Bronchus fibroblast of lung (primary cell): ENCODE data around the gene MEIS3. TPM values are rescaled to one million over a fixed set of nuclear protein-coding genes. Genes with fewer than 3 reads are reported as not detected.

Experiments used
- total RNA-seq: library from RNA; depleted of rRNA; stranded (reverse); fragments of >200 nt; gene quantifications from 2 replicates; pipeline ENCODE4 v1.2.3, GENCODE V29; 2015

Gene MEIS3
- total RNA-seq: 6.7 and 7.7 TPM in 2 replicates

DNA sequence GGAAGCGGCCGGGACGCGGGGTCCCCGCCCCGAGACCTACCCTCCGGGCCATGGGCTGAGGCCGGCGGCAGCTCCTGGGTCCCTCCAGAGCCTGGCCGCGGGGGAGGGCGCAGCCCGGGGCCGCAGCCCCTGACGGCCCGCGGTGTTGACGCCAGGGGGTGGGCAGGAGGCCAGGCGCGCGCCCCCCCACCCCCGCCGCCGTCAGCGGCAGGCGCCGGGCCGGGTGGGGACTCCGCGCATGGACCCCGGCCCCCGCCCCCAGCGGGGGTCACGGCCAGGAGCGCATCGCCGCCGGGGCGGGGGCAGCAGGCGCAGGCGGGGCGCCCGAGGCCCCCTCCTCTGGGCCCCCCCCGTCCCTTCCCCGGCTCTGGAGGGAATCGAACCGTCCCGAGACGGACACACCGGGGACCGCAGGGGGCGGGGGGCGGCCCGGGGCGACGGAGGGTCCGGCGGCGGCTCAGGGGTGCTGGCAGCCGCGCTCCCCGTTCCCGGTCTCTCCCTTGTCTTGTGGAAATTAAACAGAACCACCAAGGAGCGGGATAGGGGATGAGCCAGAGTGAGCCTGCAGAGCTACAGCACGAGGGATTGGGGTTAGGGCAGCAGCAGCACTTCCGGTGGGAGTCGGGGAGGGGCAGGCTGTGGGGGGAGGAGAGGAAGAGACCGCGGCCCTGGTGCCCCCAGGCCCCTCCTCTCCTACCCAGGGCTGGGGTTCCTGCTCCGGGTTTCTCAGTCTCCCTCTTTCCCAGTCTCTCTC, at the start of gene MEIS3:
MEIS3 (minus strand) TSS at position 498 of the 754 bp plus-strand sequence; CDS start at position 52, 446 bp downstream.

Other genes starting within 250 kb of the MEIS3 start
- 14.7 and 16.8 TPM in 2 replicates for gene BBC3, start 188.3 kb downstream of the MEIS3 start, total RNA-seq
- gene CCDC9, start 163.0 kb downstream of the MEIS3 start, total RNA-seq: 13.6 and 15.3 TPM in 2 replicates
- gene INAFM1, start 144.6 kb downstream of the MEIS3 start, total RNA-seq: 7.1 and 10.4 TPM in 2 replicates
- gene C5AR1, start 109.7 kb downstream of the MEIS3 start, total RNA-seq: 0.15 and 0.17 TPM in 2 replicates
- 0.30 TPM in 1 of 2 replicates, not detected in the other for gene C5AR2, start 87.4 kb downstream of the MEIS3 start, total RNA-seq
- 12.4 and 13.7 TPM in 2 replicates for gene DHX34, start 70.2 kb downstream of the MEIS3 start, total RNA-seq
- gene SLC8A2, start 52.4 kb upstream of the MEIS3 start, total RNA-seq: not detected in 2 replicates
- 6.4 and 10.9 TPM in 2 replicates for gene KPTN, start 64.7 kb upstream of the MEIS3 start, total RNA-seq
- 97.2 and 106 TPM in 2 replicates for gene NAPA, start 95.5 kb upstream of the MEIS3 start, total RNA-seq
- gene ZNF541, start 153.6 kb upstream of the MEIS3 start, total RNA-seq: 0.15 TPM in 1 of 2 replicates, not detected in the other
- gene BICRA, start 189.6 kb upstream of the MEIS3 start, total RNA-seq: 4.3 and 4.4 TPM in 2 replicates